Activated CD4-positive, alpha-beta memory T cell treated with anti-CD3 and anti-CD28 coated beads, Interleukin-2, amount 10 ng/mL, durations not matched to agents 7 days and 5 days (primary cell): ENCODE results near the gene PLPPR1. TPM values are rescaled to one million over a fixed set of nuclear protein-coding genes. Genes with fewer than 3 reads are reported as not detected.

Experiments
- CTCF ChIA-PET: fragments of 350-600 bp; sonication (Branson Sonifier 250); formaldehyde crosslinking; loops from one replicate; lab custom pipeline; 2021; ENCODE audit warnings: antibody characterized with exemption, inconsistent platforms; lab: Charles Lee
- POLR2A ChIA-PET: fragments of 350-600 bp; sonication (Branson Sonifier 250); formaldehyde crosslinking; loops from one replicate; lab custom pipeline; 2021; ENCODE audit warnings: antibody characterized with exemption; lab: Charles Lee
- DNase-seq: peaks from one replicate; pipeline ENCODE4 v3.0.0-alpha.2; 2020
- H3K27ac Mint-ChIP-seq: one replicate; pipeline ENCODE4 v1.8.0; 2021; ENCODE audit warnings: mild to moderate bottlenecking, mixed read lengths
- H3K27me3 Mint-ChIP-seq: one replicate; pipeline ENCODE4 v1.8.0; 2021; ENCODE audit warnings: mixed read lengths
- H3K36me3 Mint-ChIP-seq: one replicate; pipeline ENCODE4 v1.8.0; 2021; ENCODE audit warnings: low read depth, mixed read lengths
- H3K4me1 Mint-ChIP-seq: one replicate; pipeline ENCODE4 v1.8.0; 2021; ENCODE audit warnings: mixed read lengths
- H3K4me3 Mint-ChIP-seq: one replicate; pipeline ENCODE4 v1.8.0; 2021; ENCODE audit warnings: mild to moderate bottlenecking, mixed read lengths
- H3K9me3 Mint-ChIP-seq: one replicate; pipeline ENCODE4 v1.8.0; 2021; ENCODE audit warnings: mixed read lengths
- total RNA-seq, 2 experiments: library from RNA; stranded (reverse); gene quantifications; one replicate each; pipeline ENCODE4 v1.2.3, GENCODE V29; 2021

The PLPPR1 gene
- total RNA-seq, 2 experiments from 2014 or later: not detected

DNA sequence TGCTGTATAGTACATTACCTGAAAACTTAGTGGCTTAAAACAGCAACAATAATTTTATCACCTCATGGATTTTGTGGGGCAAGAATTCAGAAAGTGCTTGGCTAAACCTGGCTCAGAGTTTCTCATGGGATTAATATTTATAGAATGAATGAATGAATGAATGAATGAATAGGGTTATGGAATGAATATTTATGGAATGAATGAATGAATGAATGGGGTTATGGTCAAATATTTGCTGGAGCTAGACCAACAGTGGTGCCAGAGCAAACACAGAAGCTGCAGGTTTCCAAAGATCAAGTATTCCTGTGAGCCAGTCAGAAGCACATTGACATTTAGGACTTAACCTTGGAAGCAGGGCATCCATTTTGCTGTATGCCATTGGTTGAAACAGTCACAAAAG is 35.7 kb downstream of the PLPPR1 start:
- H3K36me3 Mint-ChIP-seq: no peaks in the 10 kb centered on the region
- no peaks in the 10 kb centered on the region for H3K27me3 Mint-ChIP-seq
- H3K27ac Mint-ChIP-seq: no peak overlapping the region
- no peak overlapping the region for H3K4me3 Mint-ChIP-seq
- H3K9me3 Mint-ChIP-seq: no peaks in the 10 kb centered on the region
- POLR2A ChIA-PET: no interaction called here
- CTCF ChIA-PET: no interaction called here
- no peaks in the 10 kb centered on the region for H3K4me1 Mint-ChIP-seq
- DNase-seq: no peak

DNA sequence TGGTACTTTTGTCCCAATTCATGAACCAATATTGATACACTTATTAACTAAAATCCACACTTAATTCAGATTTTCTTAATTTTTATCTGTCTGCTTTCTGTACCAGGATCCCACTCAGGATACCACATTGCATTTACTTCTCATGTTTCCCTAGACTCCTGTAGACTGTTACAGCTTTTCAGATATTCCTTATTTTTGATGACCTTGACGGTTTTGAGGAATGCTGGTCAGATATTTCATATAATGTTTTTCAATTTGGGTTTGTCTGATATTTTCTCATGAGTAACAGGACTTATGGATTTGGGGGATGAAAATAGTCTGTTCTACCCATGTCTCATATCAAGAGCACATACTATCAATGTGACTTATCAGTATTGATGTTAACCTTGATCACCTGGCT is 37.4 kb downstream of the PLPPR1 start:
- no peaks in the 10 kb centered on the region for H3K4me1 Mint-ChIP-seq
- H3K9me3 Mint-ChIP-seq: no peaks in the 10 kb centered on the region
- ChIA-PET POLR2A (no interaction called here), CTCF (no interaction called here)
- H3K27ac Mint-ChIP-seq: no peak overlapping the region
- H3K36me3 Mint-ChIP-seq: no peaks in the 10 kb centered on the region
- DNase-seq: no peak
- no peaks in the 10 kb centered on the region for H3K27me3 Mint-ChIP-seq
- H3K4me3 Mint-ChIP-seq: no peak overlapping the region

DNA sequence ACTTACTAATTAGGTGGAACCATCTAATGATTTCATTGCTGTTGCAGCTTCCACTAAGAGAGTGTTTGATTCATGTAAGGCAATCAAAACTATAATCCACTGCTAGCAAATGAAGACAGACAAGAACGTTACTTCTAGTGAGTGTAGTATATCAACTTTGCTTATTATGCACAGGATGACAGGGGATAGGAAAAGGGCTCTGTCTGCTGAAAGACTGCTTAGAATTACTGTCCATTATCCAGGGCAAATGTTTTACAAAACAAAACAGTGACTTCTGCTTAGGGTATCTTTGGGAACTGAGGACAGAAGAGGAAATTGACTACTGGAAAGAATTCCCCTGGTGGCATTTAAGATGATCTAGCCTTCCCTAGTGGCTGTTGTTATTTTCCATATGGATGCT is 40.2 kb downstream of the PLPPR1 start:
- no peaks in the 10 kb centered on the region for H3K36me3 Mint-ChIP-seq
- H3K27ac Mint-ChIP-seq: no peak overlapping the region
- H3K4me1 Mint-ChIP-seq: no peaks in the 10 kb centered on the region
- no peak for DNase-seq
- no peaks in the 10 kb centered on the region for H3K9me3 Mint-ChIP-seq
- ChIA-PET CTCF (no interaction called here), POLR2A (no interaction called here)
- no peak overlapping the region for H3K4me3 Mint-ChIP-seq
- H3K27me3 Mint-ChIP-seq: no peaks in the 10 kb centered on the region

DNA sequence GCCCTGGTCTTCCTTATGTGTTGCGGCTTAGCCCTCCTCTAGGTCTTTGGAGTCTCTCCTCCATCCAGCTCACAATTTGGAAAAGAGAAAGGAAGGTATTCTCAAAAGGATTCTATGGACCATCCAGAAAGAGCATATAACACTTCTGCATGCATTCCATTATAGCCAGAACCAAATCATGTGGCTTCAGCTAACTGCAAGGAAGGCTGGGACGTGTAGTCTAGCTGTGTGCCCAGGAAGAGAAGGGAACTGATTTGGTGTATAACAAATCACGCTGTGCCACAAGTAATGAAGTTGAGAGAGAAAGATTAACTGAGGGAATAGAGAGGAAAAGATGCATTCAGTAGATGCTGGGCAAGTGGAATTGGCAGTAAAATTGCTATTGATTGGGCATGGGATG is 43.7 kb downstream of the PLPPR1 start:
- DNase-seq: no peak
- POLR2A ChIA-PET: no interaction called here
- Mint-ChIP-seq H3K27me3 (no peaks in the 10 kb centered on the region), H3K36me3 (no peaks in the 10 kb centered on the region), H3K4me3 (no peak overlapping the region), H3K27ac (no peak overlapping the region), H3K9me3 (no peaks in the 10 kb centered on the region), H3K4me1 (no peaks in the 10 kb centered on the region)
- CTCF ChIA-PET: no interaction called here

DNA sequence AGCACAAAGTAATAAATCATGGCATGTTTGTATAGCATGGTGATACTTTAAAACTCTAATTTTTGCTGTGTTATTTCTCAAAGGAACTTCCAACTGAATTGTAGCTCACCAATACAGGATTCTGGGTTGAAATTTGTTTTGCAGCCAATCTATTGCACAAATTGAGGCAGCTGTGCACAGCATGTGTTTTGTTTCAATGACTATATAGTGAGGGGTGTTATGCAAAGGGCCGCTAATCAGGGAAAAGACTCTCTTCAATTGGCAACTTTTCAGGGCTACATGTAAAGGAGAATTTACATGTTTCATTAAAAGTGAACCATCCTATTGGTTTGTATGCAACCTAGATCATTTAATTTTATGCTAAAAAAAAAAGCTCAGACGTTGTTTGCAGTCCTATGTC is 44.6 kb downstream of the PLPPR1 start:
- no peak for DNase-seq
- no peak overlapping the region for H3K4me3 Mint-ChIP-seq
- no peaks in the 10 kb centered on the region for H3K4me1 Mint-ChIP-seq
- no peak overlapping the region for H3K27ac Mint-ChIP-seq
- ChIA-PET POLR2A (no interaction called here), CTCF (no interaction called here)
- H3K36me3 Mint-ChIP-seq: no peaks in the 10 kb centered on the region
- no peaks in the 10 kb centered on the region for H3K9me3 Mint-ChIP-seq
- H3K27me3 Mint-ChIP-seq: no peaks in the 10 kb centered on the region

DNA sequence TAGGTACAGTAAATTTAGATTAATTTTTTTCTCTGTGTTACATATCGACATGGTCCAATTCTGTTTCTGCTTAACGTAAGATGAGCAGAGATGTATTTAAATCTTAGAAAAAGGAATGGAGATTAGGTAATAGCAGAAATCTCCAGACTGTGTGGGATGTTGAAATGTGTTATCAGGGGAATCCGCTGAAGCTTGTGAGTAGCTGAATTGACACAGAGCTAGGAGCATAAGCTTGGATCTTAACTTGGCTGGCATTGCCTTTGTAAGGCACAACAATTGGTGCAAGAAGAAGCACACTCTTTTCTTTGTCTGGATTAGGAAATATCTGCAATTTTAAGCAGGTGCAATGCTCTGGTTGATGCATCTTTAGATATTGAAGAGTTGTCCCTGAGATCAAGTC is 53.1 kb downstream of the PLPPR1 start:
- H3K27me3 Mint-ChIP-seq: no peaks in the 10 kb centered on the region
- no peak overlapping the region for H3K27ac Mint-ChIP-seq
- CTCF ChIA-PET: no interaction called here
- H3K4me1 Mint-ChIP-seq: no peaks in the 10 kb centered on the region
- DNase-seq: no peak
- H3K9me3 Mint-ChIP-seq: peaks cover 2% of the 10 kb centered on the region
- no peak overlapping the region for H3K4me3 Mint-ChIP-seq
- no peaks in the 10 kb centered on the region for H3K36me3 Mint-ChIP-seq
- POLR2A ChIA-PET: no interaction called here

DNA sequence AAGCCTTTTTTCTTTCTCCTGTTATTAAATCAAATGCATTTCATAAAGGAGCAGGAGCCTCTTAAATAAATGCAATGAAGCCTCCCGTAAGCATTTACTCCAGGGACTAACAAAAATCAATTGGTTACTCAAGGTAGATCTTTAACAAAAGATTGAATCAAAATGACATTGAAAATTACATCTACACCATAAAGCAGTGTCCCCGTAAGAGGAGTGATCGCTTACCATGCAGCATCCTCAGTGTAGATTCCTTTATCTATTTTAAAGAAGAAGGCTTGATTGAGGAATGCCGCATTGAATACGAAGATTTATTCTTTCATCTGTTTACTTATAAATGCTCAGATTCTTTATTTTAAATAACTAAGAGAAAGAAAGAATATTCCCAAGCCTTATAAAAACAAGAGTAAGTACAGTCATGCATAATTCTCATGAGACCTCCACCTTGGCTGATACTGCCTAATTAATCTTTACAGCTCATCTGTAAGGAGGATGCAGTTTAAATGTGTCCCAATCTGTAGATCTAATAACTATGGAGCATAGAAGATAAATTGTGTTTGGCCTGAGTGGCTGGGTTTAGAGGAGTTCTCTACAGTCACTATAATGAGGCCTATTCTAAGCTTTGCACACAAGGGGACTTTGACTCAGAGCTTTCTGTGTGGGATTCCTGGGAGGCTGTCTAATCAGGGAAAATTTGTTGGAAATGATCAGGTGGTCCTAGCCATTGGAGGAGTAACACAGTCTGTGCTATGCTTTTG is 55.1 kb downstream of the PLPPR1 start:
- Mint-ChIP-seq H3K36me3 (no peaks in the 10 kb centered on the region), H3K4me3 (no peak overlapping the region), H3K27ac (no peak overlapping the region), H3K9me3 (peaks cover 2% of the 10 kb centered on the region), H3K27me3 (no peaks in the 10 kb centered on the region), H3K4me1 (no peaks in the 10 kb centered on the region)
- DNase-seq: no peak
- ChIA-PET CTCF (no interaction called here), POLR2A (no interaction called here)

DNA sequence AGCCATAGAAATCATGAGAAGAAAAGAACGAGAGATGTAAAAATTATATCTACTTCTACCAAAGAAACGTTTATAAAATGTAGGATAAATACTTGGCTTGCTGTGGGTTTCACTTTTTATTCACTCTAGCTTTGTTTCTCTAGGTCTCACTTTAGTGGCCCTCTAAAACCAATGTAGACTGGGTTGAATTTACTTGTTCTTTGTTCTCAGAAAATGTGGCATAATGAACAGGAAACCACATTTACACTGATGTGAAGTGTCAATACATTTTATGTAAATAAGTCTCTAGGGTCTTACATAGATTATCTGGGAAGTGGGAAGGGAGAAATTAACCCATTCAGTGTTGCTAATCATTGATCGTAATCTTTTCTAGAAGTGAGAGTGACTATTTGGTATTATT is 58.9 kb downstream of the PLPPR1 start:
- H3K4me1 Mint-ChIP-seq: no peaks in the 10 kb centered on the region
- H3K36me3 Mint-ChIP-seq: no peaks in the 10 kb centered on the region
- H3K9me3 Mint-ChIP-seq: no peaks in the 10 kb centered on the region
- H3K27me3 Mint-ChIP-seq: no peaks in the 10 kb centered on the region
- H3K4me3 Mint-ChIP-seq: no peak overlapping the region
- CTCF ChIA-PET: no interaction called here
- DNase-seq: no peak
- POLR2A ChIA-PET: no interaction called here
- H3K27ac Mint-ChIP-seq: no peak overlapping the region

DNA sequence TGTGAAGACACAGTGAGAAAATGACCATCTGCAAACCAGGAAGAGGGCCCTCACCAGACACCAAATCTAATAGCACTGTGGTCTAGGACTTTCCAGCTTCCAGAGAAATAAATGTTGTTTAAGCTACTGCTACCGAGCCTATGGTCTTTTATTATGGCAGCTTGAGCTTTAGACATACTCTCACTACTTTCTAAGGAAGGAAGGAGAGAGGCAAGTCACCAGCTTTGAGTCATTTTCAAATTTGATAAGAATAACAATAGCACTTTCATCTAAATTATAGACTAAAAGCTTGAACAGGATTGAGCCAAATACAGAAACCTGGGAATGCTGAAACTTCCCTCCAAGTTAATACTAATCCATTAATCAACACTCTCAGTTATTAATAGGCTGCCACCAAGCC is 64.4 kb downstream of the PLPPR1 start:
- POLR2A ChIA-PET: no interaction called here
- Mint-ChIP-seq H3K9me3 (no peaks in the 10 kb centered on the region), H3K36me3 (no peaks in the 10 kb centered on the region), H3K27ac (no peak overlapping the region), H3K4me1 (no peaks in the 10 kb centered on the region), H3K4me3 (no peak overlapping the region), H3K27me3 (no peaks in the 10 kb centered on the region)
- no peak for DNase-seq
- CTCF ChIA-PET: no interaction called here

DNA sequence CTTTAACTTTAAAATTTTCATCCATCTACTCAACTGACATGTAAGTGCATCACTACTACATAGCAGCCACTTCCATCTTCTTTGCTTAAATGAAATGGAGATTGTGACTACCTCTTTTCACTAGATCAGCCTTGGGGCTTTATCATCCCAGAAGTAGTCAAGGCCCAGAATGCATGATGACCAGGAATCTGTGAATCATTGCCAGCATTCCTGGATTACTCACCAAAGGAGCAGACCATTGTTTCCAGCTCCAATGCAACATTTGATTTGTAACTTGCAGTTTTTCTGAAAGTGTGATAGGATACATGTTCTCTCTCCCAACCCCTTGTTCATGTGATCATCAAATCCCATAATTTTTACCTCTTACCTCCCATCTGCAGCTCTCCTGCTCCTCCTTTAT is 65.1 kb downstream of the PLPPR1 start:
- POLR2A ChIA-PET: no interaction called here
- Mint-ChIP-seq H3K9me3 (no peaks in the 10 kb centered on the region), H3K4me3 (no peak overlapping the region), H3K36me3 (no peaks in the 10 kb centered on the region), H3K27ac (no peak overlapping the region), H3K4me1 (no peaks in the 10 kb centered on the region), H3K27me3 (no peaks in the 10 kb centered on the region)
- CTCF ChIA-PET: no interaction called here
- DNase-seq: no peak

DNA sequence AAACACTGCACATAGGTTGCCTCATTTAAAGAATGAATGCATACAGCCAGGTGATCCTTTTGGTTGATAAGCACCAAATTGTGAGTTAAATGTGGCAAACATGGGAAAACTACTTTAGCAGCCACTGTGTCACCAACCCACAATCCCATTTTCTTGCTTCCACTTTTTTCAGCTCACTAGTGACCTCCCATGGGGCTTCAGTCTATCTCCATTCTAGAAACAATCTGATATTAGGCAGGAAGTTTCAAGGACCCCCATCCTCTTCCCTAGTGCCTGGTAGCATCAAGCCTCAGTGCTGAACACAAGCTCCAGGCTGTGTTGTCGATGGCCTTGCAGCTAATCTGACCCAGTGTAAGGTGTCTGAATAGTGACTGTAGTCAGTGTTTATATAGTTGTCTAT is 66.2 kb downstream of the PLPPR1 start:
- no peak for DNase-seq
- POLR2A ChIA-PET: no interaction called here
- Mint-ChIP-seq H3K9me3 (no peaks in the 10 kb centered on the region), H3K4me3 (no peak overlapping the region), H3K27ac (no peak overlapping the region), H3K27me3 (no peaks in the 10 kb centered on the region), H3K4me1 (no peaks in the 10 kb centered on the region), H3K36me3 (no peaks in the 10 kb centered on the region)
- CTCF ChIA-PET: no interaction called here

DNA sequence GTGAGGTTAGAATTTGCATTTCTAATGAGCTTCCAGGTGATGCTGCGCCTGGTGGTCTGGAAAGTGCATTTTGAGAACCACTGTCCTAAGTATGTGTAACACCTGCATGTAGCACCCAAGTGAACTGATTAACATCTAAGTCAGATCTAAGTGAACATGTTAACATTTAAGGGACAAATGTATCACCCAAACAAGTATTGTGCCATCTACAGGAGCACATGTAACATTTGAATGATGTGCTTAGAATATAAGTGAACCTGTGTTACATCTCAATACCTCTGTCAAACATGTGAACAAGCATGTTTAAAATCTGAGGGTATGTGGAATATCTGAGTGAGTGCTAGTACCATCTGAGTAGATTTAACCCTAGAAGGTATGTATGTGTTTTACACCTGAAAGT is 68.7 kb downstream of the PLPPR1 start:
- POLR2A ChIA-PET: no interaction called here

DNA sequence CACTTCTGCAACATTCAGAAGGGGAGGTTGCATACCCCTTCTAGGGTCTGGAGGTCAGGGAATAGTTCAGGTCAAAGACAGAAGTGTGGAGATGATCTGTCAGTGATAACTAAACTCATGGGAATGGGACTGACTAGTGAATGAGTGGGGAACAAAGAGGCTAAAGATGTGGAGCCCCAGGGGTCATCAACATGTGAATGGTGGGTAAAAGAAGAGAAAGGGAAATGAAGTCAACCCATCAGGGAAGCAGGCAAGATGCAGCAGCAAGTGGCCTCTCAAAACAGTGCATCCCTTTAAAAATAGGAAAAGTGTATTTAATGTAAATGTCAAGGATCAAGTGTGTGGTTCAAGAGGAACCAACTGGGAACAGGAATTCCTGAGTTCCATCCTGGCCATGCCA is 69.9 kb downstream of the PLPPR1 start:
- Mint-ChIP-seq H3K27me3 (no peaks in the 10 kb centered on the region), H3K9me3 (no peaks in the 10 kb centered on the region), H3K4me3 (no peak overlapping the region), H3K36me3 (no peaks in the 10 kb centered on the region), H3K4me1 (no peaks in the 10 kb centered on the region), H3K27ac (no peak overlapping the region)
- ChIA-PET POLR2A (no interaction called here), CTCF (no interaction called here)
- no peak for DNase-seq

More for the DNA sequence above, 68.7 kb downstream of the PLPPR1 start:
- Mint-ChIP-seq H3K27me3 (no peaks in the 10 kb centered on the region), H3K4me3 (no peak overlapping the region), H3K36me3 (no peaks in the 10 kb centered on the region), H3K9me3 (no peaks in the 10 kb centered on the region), H3K27ac (no peak overlapping the region), H3K4me1 (no peaks in the 10 kb centered on the region)
- CTCF ChIA-PET: no interaction called here
- DNase-seq: no peak

DNA sequence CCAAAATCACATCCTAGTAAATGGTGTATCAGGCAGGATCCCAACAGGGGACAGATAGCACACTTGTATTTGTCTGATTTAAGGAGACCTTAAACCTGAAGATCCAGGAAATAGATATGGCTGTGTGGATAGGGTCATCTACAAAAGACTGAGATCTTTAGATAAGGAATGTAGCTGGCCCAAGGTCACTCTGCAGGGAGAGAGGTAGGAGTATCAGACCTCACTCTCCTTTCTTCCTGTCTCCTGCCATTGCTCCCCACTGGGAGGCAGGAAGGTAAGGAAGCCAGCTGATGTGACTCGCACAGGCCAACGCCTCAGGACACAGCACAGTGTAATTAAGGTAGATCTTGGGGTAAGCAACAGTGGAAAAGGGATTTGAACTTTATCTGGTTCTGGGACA is 85.8 kb downstream of the PLPPR1 start:
- ChIA-PET POLR2A (no interaction called here), CTCF (no interaction called here)
- H3K36me3 Mint-ChIP-seq: no peaks in the 10 kb centered on the region

More for the DNA sequence above, 85.8 kb downstream of the PLPPR1 start:
- Mint-ChIP-seq H3K27ac (no peak overlapping the region), H3K4me3 (no peak overlapping the region), H3K9me3 (no peaks in the 10 kb centered on the region), H3K27me3 (no peaks in the 10 kb centered on the region), H3K4me1 (no peaks in the 10 kb centered on the region)
- DNase-seq: no peak
